K562 (cell line): Measurements from ENCODE around the gene MPHOSPH8. TPM values are rescaled to one million over a fixed set of nuclear protein-coding genes. Genes with fewer than 3 reads are reported as not detected.

Source experiments
- ARID3A ChIP-seq: IDR thresholded peaks from 2 replicates; pipeline ENCODE4 v1.6.1; 2012; ENCODE audit warnings: low read depth, low read length, improper control_type of control experiment, borderline replicate concordance
- BACH1 ChIP-seq: fragments of 200-800 bp; sonication (Bioruptor generic); IDR thresholded peaks from 2 replicates; pipeline ENCODE4 v1.6.1; 2016; ENCODE audit warnings: missing genetic modification characterization, missing compliant biosample characterization
- BCLAF1 ChIP-seq, 2 experiments: fragments of 450-650 bp in 1 of 2; IDR thresholded peaks; 2 replicates each; pipeline ENCODE4 v1.6.1; 2011 to 2017; ENCODE audit warnings: low read depth in 2 of 2, antibody characterized with exemption in 1 of 2, borderline replicate concordance in 1 of 2, low read length in 1 of 2, mild to moderate bottlenecking in 1 of 2, mixed read lengths in 1 of 2; ENCODE audit not compliant: control insufficient read depth in 1 of 2
- CTCFL ChIP-seq: IDR thresholded peaks from 2 replicates; pipeline ENCODE4 v1.6.1; 2011; ENCODE audit warnings: borderline replicate concordance, low read depth, mild to moderate bottlenecking, moderate library complexity, low read length; ENCODE audit not compliant: insufficient read depth, poor library complexity, severe bottlenecking
- DACH1 ChIP-seq: fragments of 450-650 bp; IDR thresholded peaks from 2 replicates; pipeline ENCODE4 v1.6.1; 2018; ENCODE audit not compliant: partially characterized antibody
- FOSL1 ChIP-seq: fragments of 200-800 bp; sonication (Bioruptor generic); conservative IDR thresholded peaks from 2 replicates; pipeline ENCODE4 v1.6.1; 2016; ENCODE audit warnings: missing genetic modification characterization, missing compliant biosample characterization
- MTA3 ChIP-seq: fragments of 450-650 bp; formaldehyde crosslinking; IDR thresholded peaks from 2 replicates; pipeline ENCODE4 v1.6.1; 2017; ENCODE audit warnings: mild to moderate bottlenecking, borderline replicate concordance
- PTBP1 ChIP-seq: fragments of 200-400 bp; formaldehyde crosslinking; IDR thresholded peaks from 2 replicates; pipeline ENCODE4 v1.6.1; 2017; ENCODE audit warnings: low read depth, low read length
- RBM14 ChIP-seq: fragments of 200-400 bp; formaldehyde crosslinking; IDR thresholded peaks from 2 replicates; pipeline ENCODE4 v1.6.1; 2018; ENCODE audit warnings: low read depth, mild to moderate bottlenecking, low read length, moderate library complexity, borderline replicate concordance; ENCODE audit not compliant: insufficient read depth
- STAT5A ChIP-seq: IDR thresholded peaks from 2 replicates; pipeline ENCODE4 v1.6.1; 2012; ENCODE audit warnings: low read length, inconsistent platforms, borderline replicate concordance
- THRA ChIP-seq: fragments of 450-650 bp; IDR thresholded peaks from 2 replicates; pipeline ENCODE4 v1.6.1; 2017; ENCODE audit warnings: mild to moderate bottlenecking, moderate library complexity
- THRB ChIP-seq: fragments of 450-650 bp; formaldehyde crosslinking; conservative IDR thresholded peaks from 2 replicates; pipeline ENCODE4 v1.4.0; 2022; ENCODE audit warnings: mild to moderate bottlenecking, missing genetic modification characterization
- TSC22D4 ChIP-seq: fragments of 450-650 bp; IDR thresholded peaks from 2 replicates; pipeline ENCODE4 v1.6.1; 2016; ENCODE audit warnings: missing genetic modification characterization, missing biosample characterization, control low read depth
- ZNF224 ChIP-seq: sonication (generic); formaldehyde crosslinking; IDR thresholded peaks from 2 replicates; pipeline ENCODE4 v1.8.0; 2022; ENCODE audit warnings: mild to moderate bottlenecking, missing genetic modification reagents
- ZNF232 ChIP-seq: sonication (generic); formaldehyde crosslinking; IDR thresholded peaks from 2 replicates; pipeline ENCODE4 v1.8.0; 2022; ENCODE audit warnings: mild to moderate bottlenecking, missing genetic modification reagents
- ZNF354B ChIP-seq: fragments of 250-450 bp; sonication (Bioruptor Pico); IDR thresholded peaks from 2 replicates; pipeline ENCODE4 v1.4.0; 2020
- ZNF830 ChIP-seq: fragments of 250-450 bp; sonication (Bioruptor Pico); IDR thresholded peaks from 2 replicates; pipeline ENCODE4 v1.5.0; 2021; ENCODE audit warnings: mild to moderate bottlenecking
- polyA plus RNA-seq, 8 experiments: library from polyadenylated mRNA; depleted of rRNA in 4 of 8; stranded (reverse) in 5 of 8; unstranded in 3 of 8; fragments of >200 nt; fragmentation: Nextera tagmentation in 2 of 8; fragmentation: Illumina TruSeq in 1 of 8; extraction: Ambion mirVana in 2 of 8; extraction: Trizol in 1 of 8; gene quantifications; 2 replicates each; pipeline versions ENCODE4 v1.2.1 to v1.2.3, GENCODE V29; 2011 to 2014; ENCODE audit warnings: inconsistent platforms in 1 of 8, missing spikeins in 1 of 8
- total RNA-seq, 7 experiments: library from RNA; depleted of rRNA in 6 of 7; stranded (reverse); fragments of >200 nt in 6 of 7; fragmentation: Illumina TruSeq in 2 of 7; extraction: Trizol in 2 of 7; gene quantifications; 2 replicates each; pipeline versions ENCODE4 v1.2.1 to v1.2.3, GENCODE V29; 2011 to 2021; ENCODE audit warnings: low replicate concordance in 1 of 7

The MPHOSPH8 gene
- total and polyA plus RNA-seq, 9 of the 15 experiments (the other 6 are each of a cell fraction or from before 2014, with no cell fraction given): 10.3 to 24.8 (median 16.6) TPM

GRCh38 chr13:19633479-19634255 lies at the start of gene MPHOSPH8 (continued):
- TF ChIP-seq BCLAF1 (IDR thresholded peaks at IDR 0.05; ENCODE audit: borderline replicate concordance in 1 of 2, control insufficient read depth in 1 of 2, low read depth in 2 of 2, low read length in 1 of 2) (no peak), RBM14 (no peak), STAT5A (no peak), ZNF830 (CRISPR knock-in tag) (no peak), ARID3A (no peak), PTBP1 (no peak), THRB (no peak), FOSL1 (tag) (no peak), CTCFL (no peak), THRA (no peak), ZNF232 (CRISPR knock-in tag) (no peak), TSC22D4 (no peak), MTA3 (0 out of 2 replicates have a peak, but pooled peaks have one; percentile 25), DACH1 (no peak), BACH1 (tag) (no peak), ZNF354B (CRISPR knock-in tag) (no peak), ZNF224 (CRISPR knock-in tag) (no peak)
